K562 treated with DMSO at 1 percent for 48 hours (cell line): ENCODE measurements around the gene ADAMTS5. TPM values are rescaled to one million over a fixed set of nuclear protein-coding genes. Genes with fewer than 3 reads are reported as not detected.

ENCODE experiments used
- total RNA-seq: library from RNA; unstranded; fragments of 300-600 nt; gene quantifications from 2 replicates; pipeline ENCODE4 v1.2.3, GENCODE V29; 2022; ENCODE audit warnings: low replicate concordance; ENCODE audit errors: extremely low read depth

Gene ADAMTS5
- total RNA-seq, result not detected in 2 replicates

GRCh38 chr21:26967062-26967913, at the start of gene ADAMTS5:
TSS of gene ADAMTS5 (minus strand) at chr21:26967088. CDS start at chr21:26966391, 697 bp downstream.

Other genes with a start within 250 kb of the ADAMTS5 start
- gene ADAMTS1, start 121.7 kb downstream of the ADAMTS5 start, total RNA-seq, result not detected in 2 replicates